Keratinocyte (primary cell): ENCODE results near the gene DOCK3. TPM values are rescaled to one million over a fixed set of nuclear protein-coding genes. Genes with fewer than 3 reads are reported as not detected.

Experiments used
- DNase-seq: peaks from one replicate; pipeline ENCODE4 v3.0.0-alpha.2; 2011; ENCODE audit warnings: low read depth, missing footprints, low spot score
- FAIRE-seq: peaks from 2 replicates; lab custom pipeline; 2011; peaks lifted over from hg19 to GRCh38; lab: Jason Lieb, UNC
- H2AFZ ChIP-seq: 2 replicates; pipeline ENCODE4 v1.6.0; 2012; ENCODE audit warnings: low read length, control low read depth, inconsistent platforms; ENCODE audit not compliant: control insufficient read depth
- H3K27ac ChIP-seq: 2 replicates; pipeline ENCODE4 v1.5.1; 2011; ENCODE audit warnings: low read length; ENCODE audit not compliant: control insufficient read depth, insufficient read depth
- H3K27me3 ChIP-seq: 3 replicates; pipeline ENCODE4 v1.6.0; 2011; ENCODE audit warnings: low read length; ENCODE audit not compliant: control insufficient read depth, insufficient read depth; ENCODE audit errors: extremely low read depth
- H3K36me3 ChIP-seq, 2 experiments: 2 replicates in 1 of 2; 3 replicates in 1 of 2; pipeline ENCODE4 v1.5.1; 2011; ENCODE audit warnings: low read length in 2 of 2, mild to moderate bottlenecking in 1 of 2; ENCODE audit not compliant: control insufficient read depth in 2 of 2, insufficient read depth in 2 of 2; ENCODE audit errors: extremely low read depth in 1 of 2
- H3K4me1 ChIP-seq: 3 replicates; pipeline ENCODE4 v1.5.1; 2011; ENCODE audit warnings: low read length; ENCODE audit not compliant: control insufficient read depth, insufficient read depth; ENCODE audit errors: extremely low read depth
- H3K4me2 ChIP-seq: 3 replicates; pipeline ENCODE4 v1.6.0; 2011; ENCODE audit warnings: low read depth, low read length; ENCODE audit not compliant: control insufficient read depth, insufficient read depth; ENCODE audit errors: extremely low read depth
- H3K4me3 ChIP-seq, 3 experiments: fragments of 200-600 bp in 1 of 3; sonication (generic) in 1 of 3; 2 replicates in 2 of 3; 3 replicates in 1 of 3; pipeline ENCODE4 v1.5.1; 2011 to 2016; ENCODE audit warnings: low read length in 3 of 3, mild to moderate bottlenecking in 3 of 3, control low read depth in 2 of 3, inconsistent platforms in 1 of 3, low read depth in 1 of 3, mixed read lengths in 1 of 3, mixed run types in 1 of 3, moderate library complexity in 1 of 3; ENCODE audit not compliant: control insufficient read depth in 2 of 3, insufficient read depth in 2 of 3; ENCODE audit errors: extremely low read depth in 1 of 3
- H3K79me2 ChIP-seq: 2 replicates; pipeline ENCODE4 v1.6.0; 2012; ENCODE audit warnings: low read length; ENCODE audit not compliant: control insufficient read depth, insufficient read depth
- H3K9ac ChIP-seq: 3 replicates; pipeline ENCODE4 v1.6.0; 2011; ENCODE audit warnings: low read length; ENCODE audit not compliant: control insufficient read depth, insufficient read depth; ENCODE audit errors: extremely low read depth
- H3K9me1 ChIP-seq: 3 replicates; pipeline ENCODE4 v1.6.0; 2011; ENCODE audit warnings: low read length; ENCODE audit not compliant: control insufficient read depth, insufficient read depth; ENCODE audit errors: extremely low read depth
- H3K9me3 ChIP-seq: 2 replicates; pipeline ENCODE4 v1.5.1; 2012; ENCODE audit warnings: low read depth, low read length; ENCODE audit not compliant: control insufficient read depth
- H4K20me1 ChIP-seq: 3 replicates; pipeline ENCODE4 v1.6.0; 2011; ENCODE audit warnings: low read length; ENCODE audit not compliant: control insufficient read depth, insufficient read depth; ENCODE audit errors: extremely low read depth
- EZH2 ChIP-seq: IDR thresholded peaks from one replicate; pipeline ENCODE4 v1.6.1; 2012; ENCODE audit warnings: inconsistent platforms, mild to moderate bottlenecking, low read length, moderate library complexity
- dilution Hi-C: fragments of 300-500 bp; cut with MboI; formaldehyde crosslinking; loops from one replicate; pipeline ENCODE4 v1.7.0; 2020; ENCODE audit warnings: low sequenced_read_pairs; ENCODE audit not compliant: extremely low pct_ligation_motif_present
- polyA plus RNA-seq, 5 experiments: library from polyadenylated mRNA; depleted of rRNA in 3 of 5; stranded (reverse) in 3 of 5; stranded (forward) in 1 of 5; unstranded in 1 of 5; fragments of >200 nt; gene quantifications; 1 replicate in 1 of 5; 2 replicates in 3 of 5; 3 replicates in 1 of 5; pipeline versions ENCODE4 v1.2.1 to v1.2.3, GENCODE V29; 2011 to 2012; ENCODE audit warnings: missing spikeins in 2 of 5, low read depth in 1 of 5, low replicate concordance in 1 of 5
- TF ChIP-seq, protein P1 (sequence below), 3 experiments: IDR thresholded peaks in 1 of 3; conservative IDR thresholded peaks in 1 of 3; optimal IDR thresholded peaks in 1 of 3; 2 replicates in 2 of 3; 3 replicates in 1 of 3; pipeline versions ENCODE3 to v1.5.1; 2011; ENCODE audit warnings: low read length in 3 of 3, mild to moderate bottlenecking in 3 of 3, moderate library complexity in 2 of 3, control low read depth in 1 of 3, inconsistent platforms in 1 of 3; ENCODE audit not compliant: insufficient read depth in 2 of 3; ENCODE audit errors: extremely low read depth in 1 of 3

Gene DOCK3
- polyA plus RNA-seq, 1 donor (not counting 4 experiments of a cell fraction or from before 2014, with no cell fraction given) = 0.10 TPM

DNA sequence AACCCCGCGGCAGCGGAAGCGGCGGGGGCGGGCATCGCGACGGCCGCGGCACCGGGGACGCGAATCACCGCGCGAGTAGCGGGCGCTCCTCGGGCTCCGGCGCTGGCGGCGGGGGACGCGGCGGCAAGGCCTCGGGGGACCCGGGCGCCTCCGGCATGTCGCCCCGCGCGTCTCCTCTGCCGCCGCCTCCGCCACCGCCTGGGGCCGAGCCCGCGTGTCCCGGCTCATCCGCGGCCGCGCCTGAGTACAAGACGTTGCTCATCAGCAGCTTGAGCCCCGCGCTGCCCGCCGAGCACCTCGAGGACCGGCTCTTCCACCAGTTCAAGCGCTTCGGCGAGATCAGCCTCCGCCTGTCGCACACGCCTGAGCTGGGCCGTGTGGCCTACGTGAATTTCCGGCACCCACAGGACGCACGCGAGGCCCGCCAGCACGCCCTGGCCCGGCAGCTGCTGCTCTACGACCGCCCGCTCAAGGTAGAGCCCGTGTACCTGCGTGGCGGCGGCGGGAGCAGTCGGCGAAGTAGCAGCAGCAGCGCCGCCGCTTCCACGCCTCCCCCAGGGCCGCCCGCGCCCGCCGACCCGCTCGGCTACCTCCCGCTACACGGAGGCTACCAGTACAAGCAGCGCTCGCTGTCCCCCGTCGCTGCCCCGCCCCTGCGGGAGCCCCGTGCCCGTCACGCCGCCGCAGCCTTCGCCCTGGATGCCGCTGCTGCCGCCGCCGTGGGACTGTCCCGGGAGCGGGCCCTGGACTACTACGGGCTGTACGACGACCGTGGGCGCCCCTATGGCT lies 717.0 kb downstream of the DOCK3 start:
- no peak for DNase-seq
- H3K79me2 ChIP-seq = peaks cover 63% of the 10 kb centered on the region
- dilution Hi-C loops = loop anchor here (25.0 kb wide), 1 partner anchor 779 kb away; the partner anchor contains the start of genes CISH and MAPKAPK3

DNA sequence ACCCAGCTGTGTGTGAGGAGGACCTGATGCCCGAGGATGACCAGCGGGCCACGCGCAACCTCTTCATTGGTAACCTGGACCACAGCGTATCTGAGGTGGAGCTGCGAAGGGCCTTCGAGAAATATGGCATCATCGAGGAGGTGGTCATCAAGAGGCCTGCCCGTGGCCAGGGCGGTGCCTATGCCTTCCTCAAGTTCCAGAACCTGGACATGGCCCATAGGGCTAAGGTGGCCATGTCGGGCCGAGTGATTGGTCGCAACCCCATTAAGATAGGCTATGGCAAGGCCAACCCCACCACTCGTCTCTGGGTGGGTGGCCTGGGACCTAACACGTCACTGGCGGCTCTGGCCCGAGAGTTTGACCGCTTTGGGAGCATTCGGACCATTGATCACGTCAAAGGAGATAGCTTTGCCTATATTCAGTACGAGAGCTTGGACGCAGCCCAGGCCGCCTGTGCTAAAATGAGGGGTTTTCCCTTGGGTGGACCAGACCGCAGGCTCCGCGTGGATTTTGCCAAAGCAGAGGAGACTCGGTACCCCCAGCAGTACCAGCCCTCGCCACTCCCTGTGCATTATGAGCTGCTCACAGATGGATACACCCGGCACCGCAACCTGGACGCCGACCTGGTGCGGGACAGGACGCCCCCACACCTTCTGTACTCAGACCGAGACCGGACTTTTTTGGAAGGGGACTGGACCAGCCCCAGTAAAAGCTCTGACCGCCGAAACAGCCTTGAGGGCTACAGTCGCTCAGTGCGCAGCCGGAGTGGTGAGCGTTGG lies 717.8 kb downstream of the DOCK3 start:
- peak overlapping the region; percentile 70 for H3K27ac ChIP-seq
- H3K9me3 ChIP-seq = no peaks in the 10 kb centered on the region
- no peak for TF ChIP-seq EZH2
- TF ChIP-seq, protein P1, sequence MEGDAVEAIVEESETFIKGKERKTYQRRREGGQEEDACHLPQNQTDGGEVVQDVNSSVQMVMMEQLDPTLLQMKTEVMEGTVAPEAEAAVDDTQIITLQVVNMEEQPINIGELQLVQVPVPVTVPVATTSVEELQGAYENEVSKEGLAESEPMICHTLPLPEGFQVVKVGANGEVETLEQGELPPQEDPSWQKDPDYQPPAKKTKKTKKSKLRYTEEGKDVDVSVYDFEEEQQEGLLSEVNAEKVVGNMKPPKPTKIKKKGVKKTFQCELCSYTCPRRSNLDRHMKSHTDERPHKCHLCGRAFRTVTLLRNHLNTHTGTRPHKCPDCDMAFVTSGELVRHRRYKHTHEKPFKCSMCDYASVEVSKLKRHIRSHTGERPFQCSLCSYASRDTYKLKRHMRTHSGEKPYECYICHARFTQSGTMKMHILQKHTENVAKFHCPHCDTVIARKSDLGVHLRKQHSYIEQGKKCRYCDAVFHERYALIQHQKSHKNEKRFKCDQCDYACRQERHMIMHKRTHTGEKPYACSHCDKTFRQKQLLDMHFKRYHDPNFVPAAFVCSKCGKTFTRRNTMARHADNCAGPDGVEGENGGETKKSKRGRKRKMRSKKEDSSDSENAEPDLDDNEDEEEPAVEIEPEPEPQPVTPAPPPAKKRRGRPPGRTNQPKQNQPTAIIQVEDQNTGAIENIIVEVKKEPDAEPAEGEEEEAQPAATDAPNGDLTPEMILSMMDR (optimal IDR thresholded peaks at IDR 0.05 in 1 of 3, IDR thresholded peaks at IDR 0.05 in 1 of 3, conservative IDR thresholded peaks at IDR 0.05 in 1 of 3; ENCODE audit: extremely low read depth in 1 of 3, insufficient read depth in 2 of 3, low read length in 3 of 3) = no peak
- no peak overlapping the region for H2AFZ ChIP-seq
- H3K4me1 ChIP-seq = peaks cover 33% of the 10 kb centered on the region
- DNase-seq (no peak), FAIRE-seq (no peak)
- H3K79me2 ChIP-seq = peaks cover 57% of the 10 kb centered on the region
- H3K27me3 ChIP-seq = no peaks in the 10 kb centered on the region
- peaks cover 33% of the 10 kb centered on the region for H4K20me1 ChIP-seq
- dilution Hi-C loops = loop anchor here (25.0 kb wide), 1 partner anchor 780 kb away; the partner anchor contains the start of genes CISH and MAPKAPK3
- peak overlapping the region; percentile 86 for H3K9ac ChIP-seq
- H3K36me3 ChIP-seq = peaks cover 41 to 56% of the 10 kb centered on the region in 2 experiments
- H3K4me3 ChIP-seq = peak overlapping the region; percentile 58 to 69 (median 62)
- H3K9me1 ChIP-seq = no peaks in the 10 kb centered on the region
- peak overlapping the region; percentile 87 for H3K4me2 ChIP-seq

More for the DNA sequence above, 717.0 kb downstream of the DOCK3 start:
- TF ChIP-seq, protein P1 (optimal IDR thresholded peaks at IDR 0.05 in 1 of 3, IDR thresholded peaks at IDR 0.05 in 1 of 3, conservative IDR thresholded peaks at IDR 0.05 in 1 of 3; ENCODE audit: extremely low read depth in 1 of 3, insufficient read depth in 2 of 3, low read length in 3 of 3) = no peak
- TF ChIP-seq EZH2 = no peak
- Histone ChIP-seq H3K27ac (peak overlapping the region; percentile 70), H3K9me3 (no peaks in the 10 kb centered on the region), H3K4me2 (peak overlapping the region; percentile 87), H3K36me3 (peaks cover 38 to 57% of the 10 kb centered on the region in 2 experiments), H2AFZ (peak overlapping the region; percentile 7), H3K9me1 (no peaks in the 10 kb centered on the region), H3K4me3 (peak overlapping the region; percentile 58 to 69 (median 62)), H3K9ac (peak overlapping the region; percentile 86), H3K4me1 (peaks cover 39% of the 10 kb centered on the region), H3K27me3 (no peaks in the 10 kb centered on the region), H4K20me1 (peaks cover 35% of the 10 kb centered on the region)
- no peak for FAIRE-seq
